DOHH2 (cell line): ENCODE data around the gene CYP4F3.
"Not testable (repeated sequence)": the region's sequence is repeated elsewhere in the genome, so short reads cannot be mapped to it uniquely, and the experiment has no call there.

Experiments
- H3F3A ChIP-seq: fragments of 200-600 bp; sonication (generic), shearing (Covaris generic); 2 replicates; pipeline ENCODE4 v1.6.0; 2016; ENCODE audit warnings: antibody characterized with exemption, mild to moderate bottlenecking; ENCODE audit not compliant: control insufficient read depth, insufficient read depth
- H3K27ac ChIP-seq: fragments of 200-600 bp; sonication (generic); 2 replicates; pipeline ENCODE4 v1.5.1; 2014; ENCODE audit warnings: low read depth, mild to moderate bottlenecking, low read length, moderate library complexity
- H3K27me3 ChIP-seq: fragments of 200-600 bp; sonication (generic); 2 replicates; pipeline ENCODE4 v1.6.1; 2014; ENCODE audit warnings: mild to moderate bottlenecking, low read length, mixed read lengths; ENCODE audit not compliant: control insufficient read depth
- H3K36me3 ChIP-seq: fragments of 200-600 bp; sonication (generic); 2 replicates; pipeline ENCODE4 v1.6.1; 2014; ENCODE audit warnings: mild to moderate bottlenecking, low read length, moderate library complexity, mixed read lengths; ENCODE audit not compliant: control insufficient read depth
- H3K4me1 ChIP-seq: fragments of 200-600 bp; sonication (generic); 2 replicates; pipeline ENCODE4 v1.6.1; 2014; ENCODE audit warnings: mild to moderate bottlenecking, low read length, mixed read lengths; ENCODE audit not compliant: control insufficient read depth
- H3K4me2 ChIP-seq: fragments of 200-600 bp; sonication (generic); 2 replicates; pipeline ENCODE4 v1.6.0; 2014; ENCODE audit warnings: mild to moderate bottlenecking, low read length, moderate library complexity
- H3K4me3 ChIP-seq: fragments of 200-600 bp; sonication (generic); 2 replicates; pipeline ENCODE4 v1.5.1; 2014; ENCODE audit warnings: mild to moderate bottlenecking, low read length, mixed read lengths
- H3K79me2 ChIP-seq: fragments of 200-600 bp; sonication (generic); 2 replicates; pipeline ENCODE4 v1.6.1; 2014; ENCODE audit warnings: mild to moderate bottlenecking, low read length, mixed read lengths; ENCODE audit not compliant: control insufficient read depth
- H3K9me2 ChIP-seq: fragments of 200-600 bp; sonication (generic); replicated peaks from 2 replicates; pipeline ENCODE4 v1.6.1; 2014; ENCODE audit warnings: mild to moderate bottlenecking, low read length, mixed read lengths; ENCODE audit not compliant: control insufficient read depth
- H3K9me3 ChIP-seq: fragments of 200-600 bp; sonication (generic); 2 replicates; pipeline ENCODE4 v1.6.1; 2014; ENCODE audit warnings: antibody characterized with exemption, low read length, mixed read lengths; ENCODE audit not compliant: control insufficient read depth, insufficient read depth
- H4K20me1 ChIP-seq: fragments of 200-600 bp; sonication (generic); 2 replicates; pipeline ENCODE4 v1.6.0; 2014; ENCODE audit warnings: low read depth, mild to moderate bottlenecking, antibody characterized with exemption, low read length, moderate library complexity; ENCODE audit not compliant: control insufficient read depth, insufficient read depth
- CTCF ChIP-seq: fragments of 200-600 bp; sonication (generic); IDR thresholded peaks from one replicate; pipeline ENCODE4 v1.5.1; 2014; ENCODE audit warnings: antibody characterized with exemption, mild to moderate bottlenecking, low read depth, low read length; ENCODE audit not compliant: poor library complexity, severe bottlenecking
- EZH2phosphoT487 ChIP-seq: fragments of 200-600 bp; sonication (generic); IDR thresholded peaks from 2 replicates; pipeline ENCODE4 v1.6.1; 2017; ENCODE audit warnings: borderline replicate concordance, mild to moderate bottlenecking, antibody characterized with exemption, low read length, moderate library complexity, mixed read lengths

CYP4F3 gene

GRCh38 chr19:15644066-15644741, 3.5 kb downstream of the CYP4F3 start:
- Histone ChIP-seq H3K4me3 (no peak overlapping the region), H4K20me1 (no peaks in the 10 kb centered on the region), H3K36me3 (no peaks in the 10 kb centered on the region), H3K4me2 (no peak overlapping the region), H3K9me3 (no peaks in the 10 kb centered on the region), H3K27me3 (no peaks in the 10 kb centered on the region), H3K79me2 (no peaks in the 10 kb centered on the region), H3K27ac (no peak overlapping the region), H3K9me2 (no peaks in the 10 kb centered on the region), H3K4me1 (no peaks in the 10 kb centered on the region), H3F3A (no peaks in the 10 kb centered on the region)
- no peak for TF ChIP-seq CTCF
- TF ChIP-seq EZH2phosphoT487 = no peak

- no peak overlapping the region for H3K4me3 ChIP-seq
- TF ChIP-seq CTCF (no peak), EZH2phosphoT487 (no peak)
- no peaks in the 10 kb centered on the region for H3K9me2 ChIP-seq
- H3K27ac ChIP-seq = no peak overlapping the region
- no peaks in the 10 kb centered on the region for H3K79me2 ChIP-seq
- no peak overlapping the region for H3K4me2 ChIP-seq
- H3K4me1 ChIP-seq = no peaks in the 10 kb centered on the region
- no peaks in the 10 kb centered on the region for H3K9me3 ChIP-seq
- H4K20me1 ChIP-seq = no peaks in the 10 kb centered on the region
- H3K27me3 ChIP-seq = no peaks in the 10 kb centered on the region
- no peaks in the 10 kb centered on the region for H3K36me3 ChIP-seq
- H3F3A ChIP-seq = no peaks in the 10 kb centered on the region
Measured at GRCh38 chr19:15644816-15645215, 4.1 kb downstream of the CYP4F3 start.

- H3K4me3 ChIP-seq = no peak overlapping the region
- H4K20me1 ChIP-seq = no peaks in the 10 kb centered on the region
- H3K4me1 ChIP-seq = no peaks in the 10 kb centered on the region
- no peaks in the 10 kb centered on the region for H3K79me2 ChIP-seq
- no peaks in the 10 kb centered on the region for H3K9me3 ChIP-seq
- H3K36me3 ChIP-seq = no peaks in the 10 kb centered on the region
- H3K4me2 ChIP-seq = no peak overlapping the region
- no peaks in the 10 kb centered on the region for H3K9me2 ChIP-seq
- TF ChIP-seq EZH2phosphoT487 = no peak
- TF ChIP-seq CTCF = no peak
- no peaks in the 10 kb centered on the region for H3K27me3 ChIP-seq
- H3F3A ChIP-seq = no peaks in the 10 kb centered on the region
- H3K27ac ChIP-seq = no peak overlapping the region
Measured at GRCh38 chr19:15649526-15649925, 8.8 kb downstream of the CYP4F3 start.

- not testable (repeated sequence) for H3K4me1 ChIP-seq, H3F3A ChIP-seq, H3K9me3 ChIP-seq, H3K36me3 ChIP-seq, H3K27ac ChIP-seq, H3K79me2 ChIP-seq, H3K4me3 ChIP-seq, H3K4me2 ChIP-seq, H4K20me1 ChIP-seq, H3K9me2 ChIP-seq, H3K27me3 ChIP-seq
Measured at GRCh38 chr19:15650123-15650522, 9.4 kb downstream of the CYP4F3 start.
